ENCODE results near the gene ASTN2.

- TF ChIP-seq CTCF (IDR thresholded peaks at IDR 0.05; ENCODE audit: low read depth, low read length, missing input control) (no peak), JUND (IDR thresholded peaks at IDR 0.05) (no peak), MAX (IDR thresholded peaks at IDR 0.05) (no peak), YY1 (IDR thresholded peaks at IDR 0.05) (no peak), HNF4A (conservative IDR thresholded peaks at IDR 0.05) (no peak)
Measured at GRCh38 chr9:117317192-117317591, 97.7 kb downstream of the ASTN2 start.

Data from liver (tissue), 3 donors.